Lower lobe of right lung (tissue), 2 donors: ENCODE data around the gene TBXAS1. TPM values are rescaled to one million over a fixed set of nuclear protein-coding genes. Genes with fewer than 3 reads are reported as not detected.

Source experiments
- ATAC-seq, 2 donors: fragments of 200-7000 bp; cut with Tn5 transposase; one replicate each; pipeline ENCODE4 v1.9.1; 2020 to 2022; ENCODE audit warnings: mild to moderate bottlenecking in 2 of 2, moderate library complexity in 2 of 2
- DNase-seq: peaks from one replicate; pipeline ENCODE4 v3.0.0-alpha.2; 2020
- H3K27ac ChIP-seq: fragments of 200-600 bp; one replicate; pipeline ENCODE4 v1.8.0; 2022
- H3K27me3 ChIP-seq: fragments of 200-600 bp; one replicate; pipeline ENCODE4 v1.8.0; 2022; ENCODE audit warnings: low read depth
- H3K36me3 ChIP-seq: fragments of 200-600 bp; one replicate; pipeline ENCODE4 v1.8.0; 2022; ENCODE audit warnings: mild to moderate bottlenecking
- H3K4me1 ChIP-seq: fragments of 200-600 bp; one replicate; pipeline ENCODE4 v1.8.0; 2022
- H3K4me3 ChIP-seq: fragments of 200-600 bp; one replicate; pipeline ENCODE4 v1.8.0; 2022; ENCODE audit warnings: mild to moderate bottlenecking
- H3K9me3 ChIP-seq: fragments of 200-600 bp; one replicate; pipeline ENCODE4 v1.8.0; 2022
- intact Hi-C: fragments of 100-400 bp; cut with DNase I; formaldehyde crosslinking; loops from one replicate; pipeline ENCODE4 v1.11.0; 2022
- total RNA-seq: library from RNA; stranded (reverse); fragmentation: NEBNext Ultra II Directional; extraction: Animal tissue kit (Norgen Biotek cat#: 25700); gene quantifications from one replicate; pipeline ENCODE4 v1.2.1, GENCODE V29; 2021
- TF ChIP-seq, protein P1 (sequence below): fragments of 200-600 bp; IDR thresholded peaks from one replicate; pipeline ENCODE4 v1.8.0; 2022; ENCODE audit warnings: antibody characterized with exemption, mild to moderate bottlenecking
- donor health status: DM: no; HTN: yes; CAD: no; lungs with severe emphysema.

TBXAS1 gene
- total RNA-seq, 1 donor from 2014 or later = 92.6 TPM

DNA sequence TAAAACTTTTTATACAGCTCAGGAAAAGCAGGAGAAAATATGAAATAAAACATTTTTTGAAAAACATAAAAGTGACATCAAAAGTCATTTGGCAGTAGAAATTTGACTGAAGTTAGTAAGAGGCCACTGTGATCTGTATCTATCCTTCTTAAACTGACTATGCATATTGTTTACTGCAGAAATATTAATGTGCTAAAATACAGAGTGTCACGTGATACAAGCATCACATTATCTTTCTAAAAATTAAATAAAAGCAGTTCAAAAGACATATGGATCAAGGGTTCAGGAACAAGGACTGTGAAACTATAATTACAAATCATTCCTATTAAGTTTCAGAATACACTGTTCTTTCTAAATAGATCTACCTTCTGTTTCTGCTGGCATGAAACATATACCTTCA is 200.0 kb downstream of the TBXAS1 start:
- no peak overlapping the region for H3K27ac ChIP-seq
- H3K36me3 ChIP-seq = peaks cover 95% of the 10 kb centered on the region
- no peak overlapping the region for H3K4me3 ChIP-seq
- TF ChIP-seq, protein P1, sequence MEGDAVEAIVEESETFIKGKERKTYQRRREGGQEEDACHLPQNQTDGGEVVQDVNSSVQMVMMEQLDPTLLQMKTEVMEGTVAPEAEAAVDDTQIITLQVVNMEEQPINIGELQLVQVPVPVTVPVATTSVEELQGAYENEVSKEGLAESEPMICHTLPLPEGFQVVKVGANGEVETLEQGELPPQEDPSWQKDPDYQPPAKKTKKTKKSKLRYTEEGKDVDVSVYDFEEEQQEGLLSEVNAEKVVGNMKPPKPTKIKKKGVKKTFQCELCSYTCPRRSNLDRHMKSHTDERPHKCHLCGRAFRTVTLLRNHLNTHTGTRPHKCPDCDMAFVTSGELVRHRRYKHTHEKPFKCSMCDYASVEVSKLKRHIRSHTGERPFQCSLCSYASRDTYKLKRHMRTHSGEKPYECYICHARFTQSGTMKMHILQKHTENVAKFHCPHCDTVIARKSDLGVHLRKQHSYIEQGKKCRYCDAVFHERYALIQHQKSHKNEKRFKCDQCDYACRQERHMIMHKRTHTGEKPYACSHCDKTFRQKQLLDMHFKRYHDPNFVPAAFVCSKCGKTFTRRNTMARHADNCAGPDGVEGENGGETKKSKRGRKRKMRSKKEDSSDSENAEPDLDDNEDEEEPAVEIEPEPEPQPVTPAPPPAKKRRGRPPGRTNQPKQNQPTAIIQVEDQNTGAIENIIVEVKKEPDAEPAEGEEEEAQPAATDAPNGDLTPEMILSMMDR = no peak
- intact Hi-C loops = no loop called here
- no peaks in the 10 kb centered on the region for H3K9me3 ChIP-seq
- DNase-seq (no peak), ATAC-seq (no peak)
- no peaks in the 10 kb centered on the region for H3K27me3 ChIP-seq
- peaks cover 5% of the 10 kb centered on the region for H3K4me1 ChIP-seq

DNA sequence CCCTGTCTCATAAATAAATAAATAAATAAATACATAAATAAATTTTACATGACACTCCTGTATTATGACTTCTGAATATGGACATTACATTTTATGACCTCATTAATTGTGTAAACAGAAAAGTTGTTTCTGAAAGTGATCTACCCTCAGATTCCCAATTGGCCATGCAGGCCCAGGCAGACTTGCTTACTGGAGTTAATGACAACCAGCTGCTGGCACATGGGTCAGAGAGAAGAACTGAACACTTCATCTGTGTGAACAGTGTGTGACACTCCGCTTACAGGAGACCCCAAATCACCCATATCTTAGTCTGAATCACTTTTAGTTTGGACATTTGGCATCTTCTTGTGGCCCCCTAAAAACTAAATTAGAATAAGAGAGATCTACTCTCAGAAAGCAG is 202.3 kb downstream of the TBXAS1 start:
- H3K36me3 ChIP-seq = peaks cover 89% of the 10 kb centered on the region

DNA sequence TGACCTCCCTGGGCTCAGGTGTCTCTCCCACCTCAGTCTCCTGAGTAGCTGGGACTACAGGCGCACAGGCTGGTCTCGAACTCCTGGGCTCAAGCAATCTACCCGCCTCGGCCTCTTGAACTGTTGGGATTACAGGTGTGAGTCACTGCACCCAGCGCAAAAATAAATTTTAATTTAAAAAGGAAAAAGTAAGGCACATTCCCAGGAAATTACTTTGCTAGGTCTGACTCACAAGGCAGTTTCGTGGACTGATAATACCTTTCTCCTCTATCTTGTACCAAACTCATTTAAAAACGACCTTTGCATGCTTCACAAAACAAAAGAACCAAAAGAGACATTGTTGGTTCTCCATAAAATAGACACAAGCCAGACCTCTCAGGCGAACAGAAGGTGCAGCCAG is 204.0 kb downstream of the TBXAS1 start:
- H3K27me3 ChIP-seq = no peaks in the 10 kb centered on the region
- intact Hi-C loops = no loop called here
- TF ChIP-seq, protein P1 = no peak
- H3K9me3 ChIP-seq = no peaks in the 10 kb centered on the region
- DNase-seq = no peak
- no peak overlapping the region for H3K4me3 ChIP-seq
- H3K4me1 ChIP-seq = peaks cover 5% of the 10 kb centered on the region
- peaks cover 89% of the 10 kb centered on the region for H3K36me3 ChIP-seq
- no peak overlapping the region for H3K27ac ChIP-seq
- ATAC-seq = no peak

More for the DNA sequence above, 202.3 kb downstream of the TBXAS1 start:
- intact Hi-C loops = no loop called here
- ATAC-seq (no peak), DNase-seq (no peak)
- Histone ChIP-seq H3K9me3 (no peaks in the 10 kb centered on the region), H3K4me3 (no peak overlapping the region), H3K27ac (no peak overlapping the region), H3K4me1 (peaks cover 5% of the 10 kb centered on the region), H3K27me3 (no peaks in the 10 kb centered on the region)
- TF ChIP-seq, protein P1 = no peak

DNA sequence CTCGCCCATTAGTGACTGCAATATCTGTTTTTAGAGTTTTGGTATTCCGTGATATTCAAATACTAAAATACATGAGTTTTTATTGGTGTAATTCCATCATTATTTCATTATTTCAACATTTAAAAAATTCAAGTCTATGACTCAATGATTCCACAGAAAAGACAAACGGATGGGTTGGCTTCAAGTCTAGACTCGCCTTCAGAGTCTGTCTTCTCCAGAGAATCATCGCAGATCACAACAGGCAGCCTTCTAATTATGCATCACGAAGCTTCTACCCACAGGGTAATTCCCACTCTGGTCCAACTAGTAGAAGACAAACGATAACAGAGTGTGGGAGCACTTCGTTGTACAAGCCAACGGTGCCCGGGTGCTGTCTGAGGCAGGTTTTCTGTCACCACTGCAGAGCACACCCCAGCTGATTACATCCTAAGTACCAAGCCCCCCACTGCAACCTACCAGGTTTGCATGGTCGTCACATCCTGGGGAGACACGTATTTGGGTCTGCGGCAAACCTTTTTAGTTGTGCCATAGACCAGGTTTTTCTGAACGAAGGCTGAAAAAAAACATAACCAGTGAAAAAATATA is 204.8 kb downstream of the TBXAS1 start:
- intact Hi-C loops = no loop called here
- no peaks in the 10 kb centered on the region for H3K27me3 ChIP-seq
- no peaks in the 10 kb centered on the region for H3K9me3 ChIP-seq
- ATAC-seq = no peak
- H3K27ac ChIP-seq = no peak overlapping the region
- DNase-seq = no peak
- H3K4me3 ChIP-seq = no peak overlapping the region
- TF ChIP-seq, protein P1 = no peak
- peaks cover 86% of the 10 kb centered on the region for H3K36me3 ChIP-seq
- peaks cover 5% of the 10 kb centered on the region for H3K4me1 ChIP-seq

DNA sequence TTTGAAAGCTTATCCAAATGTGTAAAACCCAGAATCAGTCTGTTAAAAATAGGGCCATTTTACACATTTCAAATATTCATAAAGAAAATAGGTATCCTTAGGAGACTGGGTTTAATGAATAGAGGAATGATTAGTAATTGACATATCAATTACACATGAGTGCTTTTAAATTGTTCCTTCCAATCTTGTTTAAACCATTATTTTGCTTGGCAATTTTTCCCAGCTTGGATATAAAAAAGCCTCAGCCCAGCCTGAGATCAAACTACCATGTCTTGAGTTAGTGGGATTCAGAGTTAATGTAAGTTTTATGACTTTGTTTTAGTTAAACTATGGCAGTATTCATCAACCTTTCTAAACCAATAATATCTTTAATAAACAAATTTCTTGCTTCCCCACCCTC is 205.4 kb downstream of the TBXAS1 start:
- Histone ChIP-seq H3K9me3 (no peaks in the 10 kb centered on the region), H3K27me3 (no peaks in the 10 kb centered on the region), H3K4me1 (peaks cover 8% of the 10 kb centered on the region), H3K4me3 (no peak overlapping the region), H3K27ac (no peak overlapping the region), H3K36me3 (peaks cover 89% of the 10 kb centered on the region)
- no peak for ATAC-seq
- TF ChIP-seq, protein P1 = no peak
- intact Hi-C loops = no loop called here
- no peak for DNase-seq
